HEK293T (cell line): ENCODE measurements around the gene RWDD4.
"Not testable (repeated sequence)": the region's sequence is repeated elsewhere in the genome, so short reads cannot be mapped to it uniquely, and the experiment has no call there.

Experiments used
- CTCF ChIA-PET: fragments of 350-600 bp; formaldehyde crosslinking; extraction: SDS; loops from one replicate; lab custom pipeline; 2021; ENCODE audit warnings: antibody characterized with exemption, inconsistent platforms; lab: Yijun Ruan, JAX
- POLR2A ChIA-PET: fragments of 350-600 bp; formaldehyde crosslinking; extraction: SDS; loops from one replicate; lab custom pipeline; 2020; ENCODE audit warnings: antibody characterized with exemption, inconsistent platforms; lab: Yijun Ruan, JAX
- DNase-seq: peaks from one replicate; pipeline ENCODE4 v3.0.0; 2012; ENCODE audit warnings: mixed read lengths; ENCODE audit errors: extremely low spot score
- ARNT ChIP-seq: fragments of 450-650 bp; IDR thresholded peaks from 2 replicates; pipeline ENCODE4 v1.6.1; 2017; ENCODE audit warnings: mild to moderate bottlenecking
- BHLHE40 ChIP-seq: fragments of 450-650 bp; IDR thresholded peaks from 2 replicates; pipeline ENCODE4 v1.6.1; 2016; ENCODE audit warnings: mild to moderate bottlenecking, moderate library complexity, borderline replicate concordance
- CTBP1 ChIP-seq: fragments of 450-650 bp; IDR thresholded peaks from 2 replicates; pipeline ENCODE4 v1.6.1; 2016; ENCODE audit warnings: borderline replicate concordance
- ELF4 ChIP-seq: fragments of 450-650 bp; IDR thresholded peaks from 2 replicates; pipeline ENCODE4 v1.6.1; 2017; ENCODE audit warnings: antibody characterized with exemption
- FOXA1 ChIP-seq: fragments of 450-650 bp; IDR thresholded peaks from 2 replicates; pipeline ENCODE4 v1.6.1; 2016; ENCODE audit warnings: mild to moderate bottlenecking
- FOXK2 ChIP-seq: fragments of 450-650 bp; IDR thresholded peaks from 2 replicates; pipeline ENCODE4 v1.6.1; 2016; ENCODE audit warnings: mild to moderate bottlenecking
- FOXM1 ChIP-seq: fragments of 450-650 bp; IDR thresholded peaks from 2 replicates; pipeline ENCODE4 v1.6.1; 2017; ENCODE audit warnings: mild to moderate bottlenecking, borderline replicate concordance
- HDGF ChIP-seq: fragments of 450-650 bp; IDR thresholded peaks from 2 replicates; pipeline ENCODE4 v1.6.1; 2017; ENCODE audit warnings: antibody characterized with exemption, borderline replicate concordance
- L3MBTL2 ChIP-seq: fragments of 450-650 bp; conservative IDR thresholded peaks from 2 replicates; pipeline ENCODE4 v1.6.1; 2016; ENCODE audit warnings: mild to moderate bottlenecking
- LEF1 ChIP-seq: fragments of 450-650 bp; IDR thresholded peaks from 2 replicates; pipeline ENCODE4 v1.6.1; 2017; ENCODE audit warnings: mild to moderate bottlenecking, borderline replicate concordance
- NFRKB ChIP-seq: fragments of 450-650 bp; IDR thresholded peaks from 2 replicates; pipeline ENCODE4 v1.6.1; 2016; ENCODE audit warnings: mild to moderate bottlenecking, moderate library complexity
- PKNOX1 ChIP-seq: fragments of 450-650 bp; IDR thresholded peaks from 2 replicates; pipeline ENCODE4 v1.6.1; 2016
- SP1 ChIP-seq: fragments of 450-650 bp; IDR thresholded peaks from 2 replicates; pipeline ENCODE4 v1.6.1; 2017
- SUZ12 ChIP-seq: fragments of 450-650 bp; IDR thresholded peaks from 2 replicates; pipeline ENCODE4 v1.6.1; 2016; ENCODE audit warnings: mild to moderate bottlenecking
- TARDBP ChIP-seq: fragments of 450-650 bp; IDR thresholded peaks from 2 replicates; pipeline ENCODE4 v1.6.1; 2016
- ZNF384 ChIP-seq: fragments of 450-650 bp; IDR thresholded peaks from 2 replicates; pipeline ENCODE4 v1.6.1; 2016

The RWDD4 gene

GRCh38 chr4:183631577-183632198, 27.3 kb downstream of the RWDD4 start:
- no peak for TF ChIP-seq ZNF384
- TF ChIP-seq BHLHE40, result no peak
- TF ChIP-seq HDGF, result no peak
- TF ChIP-seq ARNT, result no peak
- TF ChIP-seq ELF4, result no peak
- TF ChIP-seq SUZ12, result no peak
- no peak for TF ChIP-seq CTBP1
- no peak for TF ChIP-seq FOXM1
- no peak for TF ChIP-seq FOXK2
- no peak for TF ChIP-seq NFRKB
- no peak for TF ChIP-seq TARDBP
- no peak for TF ChIP-seq LEF1
- TF ChIP-seq L3MBTL2, result no peak
- no peak for TF ChIP-seq SP1
- no peak for TF ChIP-seq FOXA1
- TF ChIP-seq PKNOX1, result no peak

GRCh38 chr4:183627979-183628588, 30.9 kb downstream of the RWDD4 start:
- POLR2A ChIA-PET, result no interaction called here
- CTCF ChIA-PET, result no interaction called here
- TF ChIP-seq ZNF384 (no peak), FOXM1 (no peak), ARNT (no peak), SUZ12 (no peak), FOXA1 (no peak), SP1 (no peak), LEF1 (no peak), FOXK2 (no peak)
- DNase-seq, result no peak

More at GRCh38 chr4:183631577-183632198, 27.3 kb downstream of the RWDD4 start:
- no peak for DNase-seq
- ChIA-PET POLR2A (no interaction called here), CTCF (no interaction called here)

- CTCF ChIA-PET, POLR2A ChIA-PET, DNase-seq: not testable (repeated sequence)
Measured at GRCh38 chr4:183627286-183627685, 31.7 kb downstream of the RWDD4 start.

- ChIA-PET POLR2A (interaction anchor here (0.6 kb wide), 1 partner anchor 120 kb away, joined by 3 read pairs; no protein-coding TSS in a partner anchor), CTCF (no interaction called here)
- DNase-seq, result no peak
- TF ChIP-seq FOXM1 (no peak), PKNOX1 (no peak), LEF1 (no peak), ZNF384 (no peak), CTBP1 (no peak)
Measured at GRCh38 chr4:183626168-183626567, 32.8 kb downstream of the RWDD4 start.

GRCh38 chr4:183624548-183624947, 34.4 kb downstream of the RWDD4 start:
- TF ChIP-seq NFRKB, result no peak
- TF ChIP-seq L3MBTL2, result no peak
- TF ChIP-seq ZNF384, result no peak
- TF ChIP-seq CTBP1, result no peak
- TF ChIP-seq PKNOX1, result no peak
- TF ChIP-seq FOXM1, result no peak
- no peak for TF ChIP-seq SUZ12
- no peak for TF ChIP-seq FOXA1
- TF ChIP-seq LEF1, result no peak
- TF ChIP-seq HDGF, result no peak
- TF ChIP-seq ARNT, result no peak
- no peak for TF ChIP-seq ELF4
- TF ChIP-seq FOXK2, result no peak
- ChIA-PET CTCF (no interaction called here), POLR2A (no interaction called here)
- no peak for DNase-seq

- ChIA-PET CTCF (interaction anchor here (1.1 kb wide), 1 partner anchor 16 kb away, joined by 3 read pairs; no protein-coding TSS in a partner anchor), POLR2A (no interaction called here)
- DNase-seq, result no peak
- TF ChIP-seq SP1, result no peak
Measured at GRCh38 chr4:183621875-183622274, 37.1 kb downstream of the RWDD4 start.

GRCh38 chr4:183620421-183620820, 38.6 kb downstream of the RWDD4 start:
- TF ChIP-seq ARNT (no peak), FOXA1 (no peak), SP1 (no peak), HDGF (no peak), SUZ12 (no peak), CTBP1 (no peak), LEF1 (no peak), FOXK2 (no peak), BHLHE40 (no peak), ZNF384 (no peak), FOXM1 (no peak), TARDBP (no peak)
- CTCF ChIA-PET, result no interaction called here
- DNase-seq, result no peak
- POLR2A ChIA-PET, result no interaction called here
